ENCODE data around the gene SPRR2G.
"Not testable (repeated sequence)": the region's sequence is repeated elsewhere in the genome, so short reads cannot be mapped to it uniquely, and the experiment has no call there.

Gene SPRR2G

DNA sequence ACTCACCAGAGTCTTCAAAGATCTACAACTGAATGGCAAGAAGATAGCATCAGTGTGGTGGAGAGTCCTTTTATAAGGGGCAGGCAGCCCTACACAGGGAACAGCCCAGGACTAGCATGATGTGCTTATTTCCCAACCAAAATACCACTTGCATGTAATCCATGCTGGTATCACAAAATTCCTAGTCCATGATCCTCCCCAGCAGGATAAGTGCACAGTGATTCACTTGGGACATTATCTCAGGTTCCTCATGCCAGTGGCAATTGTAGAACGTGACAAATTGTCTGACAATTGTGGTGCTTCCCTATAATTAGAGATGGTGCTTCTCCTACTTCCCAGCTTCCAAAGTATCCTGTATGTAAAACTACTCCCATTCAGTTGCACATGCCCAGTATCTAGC, at the start of gene SPRR2G:
TSS of gene SPRR2G (minus strand) at position 45 of the 400 bp plus-strand sequence. CDS start 780 bp downstream, outside the sequence.
- DNase-seq = no peak

DNA sequence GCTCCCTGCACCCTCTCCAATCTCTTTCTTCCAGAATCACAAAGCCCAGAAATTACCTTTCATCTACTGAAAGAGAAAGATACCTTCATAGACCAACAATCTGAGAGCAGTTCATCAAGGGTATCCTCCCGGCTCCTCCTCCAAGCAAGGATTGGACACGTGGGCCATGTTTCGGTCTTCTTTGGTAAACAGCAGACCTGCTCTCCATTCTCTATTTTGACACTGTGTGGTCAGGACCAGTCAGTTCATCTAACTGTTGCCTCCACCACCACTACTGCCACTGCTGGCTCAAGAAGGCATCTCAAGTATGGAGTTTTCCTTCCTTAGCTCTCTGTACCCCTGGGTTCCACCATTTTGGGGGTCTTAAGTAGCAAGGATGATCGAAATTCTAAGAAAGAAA, 44.5 kb upstream of the SPRR2G start:
- no peak for DNase-seq

DNA sequence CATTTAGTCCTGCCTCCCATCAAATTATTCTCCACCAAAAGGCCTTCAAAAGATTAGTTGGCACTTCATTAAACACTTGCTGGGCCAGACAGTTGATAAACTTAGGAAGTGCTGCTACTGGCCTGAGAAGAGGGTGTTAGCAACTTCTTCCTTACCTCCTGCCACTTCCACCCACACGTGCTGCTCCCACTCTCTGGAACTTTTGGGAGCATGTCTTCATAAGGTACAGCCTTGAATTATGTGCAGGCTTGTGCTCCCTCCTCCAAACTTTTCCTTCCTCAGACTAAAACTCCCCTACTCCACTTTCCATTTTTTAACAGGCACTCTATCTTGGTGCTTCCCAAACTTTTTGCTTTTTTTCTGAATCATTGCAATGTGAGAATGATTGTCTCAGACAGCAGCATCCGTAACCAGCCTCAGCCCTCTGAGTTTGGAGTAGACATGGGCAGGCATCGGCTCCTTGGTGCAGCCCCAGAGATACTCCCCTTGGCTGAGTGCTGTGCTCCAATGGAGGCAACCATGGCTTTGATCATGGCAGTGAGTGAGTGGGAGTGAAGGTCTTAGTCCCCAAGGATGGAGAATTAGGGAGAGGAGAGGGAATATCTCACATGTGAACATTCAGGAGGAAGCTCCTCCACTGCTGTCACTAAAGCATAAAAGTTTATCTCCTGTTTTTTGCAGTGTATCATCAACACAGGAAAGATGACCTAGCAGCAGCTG, 43.8 kb upstream of the SPRR2G start:
- DNase-seq = no peak

DNA sequence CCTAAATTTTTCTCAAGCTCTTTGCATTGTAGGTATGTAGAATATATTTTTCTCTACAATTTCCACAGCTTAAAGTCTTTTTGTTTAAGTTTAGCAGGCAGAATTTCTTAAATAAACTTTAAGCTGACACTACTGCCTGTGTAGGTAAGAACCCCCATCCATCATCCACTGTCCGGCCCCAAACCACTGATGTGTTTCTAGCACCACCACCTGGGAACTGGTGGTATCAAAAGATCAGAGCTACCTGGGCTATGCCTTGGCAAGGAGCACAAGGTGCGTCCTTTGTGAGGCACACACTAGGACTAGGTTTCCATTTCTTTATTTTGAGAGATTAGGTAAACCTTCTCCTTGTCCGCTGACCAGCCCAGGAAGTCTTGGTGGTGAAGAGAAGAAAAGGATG, 42.0 kb upstream of the SPRR2G start:
- DNase-seq = no peak

DNA sequence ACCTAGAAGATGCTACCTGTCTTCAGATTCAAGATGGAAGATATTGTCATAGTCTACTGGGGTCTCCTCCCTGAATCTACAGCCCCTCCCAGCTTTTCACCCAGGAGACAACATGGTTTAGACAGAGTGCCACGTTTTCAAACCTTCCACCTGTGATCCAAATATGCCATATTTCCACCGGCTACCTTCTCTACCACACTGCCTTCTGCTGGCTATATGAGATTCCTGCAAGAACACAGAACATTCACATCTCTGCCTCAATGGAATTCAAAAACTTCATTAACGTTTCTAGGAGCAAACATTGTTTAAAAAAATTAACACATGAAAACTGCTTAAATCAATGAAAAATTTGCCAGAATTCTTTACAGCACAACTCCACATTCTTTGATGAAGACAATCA, 39.7 kb upstream of the SPRR2G start:
- no peak for DNase-seq

DNA sequence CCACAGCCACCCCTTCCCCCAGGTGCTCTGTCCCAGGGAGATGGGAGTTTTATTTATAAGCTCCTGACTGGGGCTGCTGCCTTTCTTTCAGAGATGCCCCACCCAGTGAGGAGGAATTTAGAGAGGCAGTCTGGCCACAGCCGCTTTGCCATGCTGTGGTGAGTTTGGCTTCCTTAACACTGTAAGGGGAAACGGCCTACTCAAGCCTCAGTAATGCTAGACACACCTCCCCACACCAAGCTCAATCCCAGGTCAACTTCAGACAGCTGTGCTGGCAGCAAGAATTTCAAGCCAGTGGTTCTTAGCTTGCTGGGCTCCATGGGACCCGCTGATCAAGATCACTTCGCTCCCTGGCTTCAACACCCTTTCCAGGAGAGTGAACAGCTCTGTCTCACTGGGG, 37.6 kb upstream of the SPRR2G start:
- not testable (repeated sequence) for DNase-seq

DNA sequence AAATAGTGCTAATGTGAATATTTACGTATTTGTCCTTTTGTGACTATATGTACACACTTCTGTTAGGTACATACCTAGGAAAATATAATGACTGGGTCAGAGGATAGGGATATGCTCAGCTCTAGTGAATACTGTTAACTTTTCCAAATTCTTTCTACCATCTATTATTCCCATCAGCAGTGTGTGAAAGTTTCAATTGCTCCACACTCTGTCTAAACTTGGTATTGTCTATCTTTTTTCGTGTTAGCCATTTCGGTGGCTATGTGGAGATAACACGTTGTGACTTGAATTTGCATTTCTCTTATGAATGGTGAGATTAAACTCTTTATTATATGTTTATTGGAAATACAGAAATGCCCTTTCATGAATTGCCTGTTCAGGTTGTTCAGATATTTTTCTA, 29.9 kb upstream of the SPRR2G start:
- no peak for DNase-seq

DNA sequence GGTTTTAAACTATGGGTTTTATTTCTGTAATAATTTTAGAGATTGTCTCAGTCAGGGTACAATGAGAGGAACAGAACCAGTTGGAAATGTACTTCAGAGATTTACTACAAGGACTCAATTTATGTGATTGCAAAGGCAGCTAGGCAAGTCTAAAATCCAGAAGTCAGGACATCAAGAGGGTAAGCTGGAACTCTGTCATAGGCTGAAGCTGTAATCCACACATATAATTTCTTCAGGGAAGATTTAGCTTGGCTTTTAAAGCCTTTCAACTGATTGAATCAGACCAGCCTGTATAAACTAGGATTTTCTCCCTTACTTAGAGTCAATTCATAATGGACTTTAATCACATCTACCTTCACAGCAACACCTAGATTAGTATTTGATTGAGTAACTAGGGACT, 28.2 kb upstream of the SPRR2G start:
- no peak for DNase-seq

DNA sequence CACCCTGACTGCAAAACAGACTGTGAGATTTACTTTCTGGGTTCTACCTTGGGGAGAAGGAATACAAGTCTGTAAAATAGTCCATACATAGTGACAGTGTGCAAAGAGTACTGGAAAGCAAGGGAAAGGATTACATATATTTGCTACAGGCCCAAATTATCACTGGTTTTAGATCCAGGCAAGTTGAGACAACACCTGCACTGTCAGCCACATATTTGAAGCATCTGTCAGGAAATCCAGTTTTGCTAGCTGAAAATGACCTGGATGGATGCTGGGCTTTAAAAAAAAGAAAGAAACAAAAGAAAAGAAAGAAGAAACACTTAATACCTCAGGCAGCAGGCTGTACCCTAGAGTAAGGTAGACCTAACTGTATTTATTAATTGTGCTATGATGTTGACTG, 23.9 kb upstream of the SPRR2G start:
- no peak for DNase-seq

DNA sequence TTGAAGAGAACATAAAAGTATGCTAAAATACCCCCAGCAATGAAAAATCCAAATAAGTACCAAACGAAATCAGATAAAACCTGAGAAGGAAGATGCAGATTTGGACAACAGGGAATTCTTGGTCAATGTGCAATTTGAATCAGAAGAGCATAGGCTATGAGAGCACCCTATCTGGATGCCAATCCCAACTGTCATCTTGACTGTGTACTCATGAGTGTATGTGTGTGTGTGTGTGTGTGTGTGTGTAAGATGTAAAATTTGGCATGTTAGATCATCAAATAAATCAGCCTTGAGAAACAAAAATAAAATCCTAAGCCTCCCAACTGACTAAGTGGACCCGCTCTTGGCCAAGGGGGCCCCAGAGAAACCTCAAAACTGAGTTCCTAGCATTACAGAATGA, 18.0 kb upstream of the SPRR2G start:
- DNase-seq = no peak

DNA sequence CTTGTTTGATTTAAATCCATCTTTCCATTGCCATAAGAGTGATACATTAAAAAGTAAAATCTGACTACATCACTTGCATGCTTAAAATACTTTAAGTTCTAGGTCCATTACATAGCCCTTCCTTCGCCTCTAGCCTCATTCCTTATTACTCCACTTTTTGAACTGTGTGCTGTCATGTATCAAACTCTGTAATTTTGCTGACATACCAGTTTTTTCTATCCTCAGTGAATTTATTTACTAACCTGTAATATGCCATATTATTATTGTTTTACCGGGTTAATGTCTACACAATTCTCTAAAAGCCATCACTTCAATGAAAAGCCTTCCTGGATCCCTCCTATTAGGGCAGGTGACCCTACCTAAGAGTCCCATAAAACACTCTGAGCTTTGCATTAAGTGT, 4.9 kb upstream of the SPRR2G start:
- DNase-seq = no peak

DNA sequence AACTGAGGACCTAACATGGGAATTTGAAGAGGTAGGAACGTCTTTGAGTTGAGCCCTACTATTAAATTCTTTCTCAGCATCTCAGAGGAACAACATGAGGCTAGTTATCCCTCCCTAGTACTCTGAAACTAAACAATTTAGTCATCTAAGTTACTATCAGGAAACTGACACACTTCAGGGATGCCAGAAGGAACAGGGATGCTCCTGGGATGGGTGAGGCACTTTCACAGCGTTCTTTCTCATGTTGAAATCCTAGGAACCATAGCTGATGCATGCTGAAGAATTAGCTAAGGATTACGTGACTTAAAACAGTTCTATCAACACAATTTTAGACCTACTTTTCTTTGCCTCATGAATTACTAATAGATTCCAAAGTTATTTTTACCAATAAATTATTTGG, 1.8 kb upstream of the SPRR2G start:
- DNase-seq = no peak

DNA sequence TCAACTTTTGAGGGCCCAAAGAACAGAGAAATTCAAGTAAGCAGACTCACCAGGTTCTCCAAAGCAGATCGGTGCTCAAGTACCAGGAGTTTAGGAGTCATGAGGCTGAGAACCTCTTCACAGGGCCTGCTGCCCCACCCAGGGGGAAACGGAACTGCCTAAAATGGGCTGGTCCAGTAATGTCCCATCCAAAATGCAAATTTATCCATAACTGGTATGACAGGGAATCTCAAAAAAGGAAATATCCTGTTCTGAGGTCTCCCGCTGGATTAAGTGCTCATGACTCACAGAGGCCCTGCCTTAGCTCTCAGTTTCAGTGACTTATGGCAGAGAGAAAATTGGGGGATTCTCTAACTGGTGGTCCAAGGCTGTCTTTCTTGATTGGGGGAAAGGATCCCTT, 9.3 kb downstream of the SPRR2G start:
- DNase-seq = no peak

DNA sequence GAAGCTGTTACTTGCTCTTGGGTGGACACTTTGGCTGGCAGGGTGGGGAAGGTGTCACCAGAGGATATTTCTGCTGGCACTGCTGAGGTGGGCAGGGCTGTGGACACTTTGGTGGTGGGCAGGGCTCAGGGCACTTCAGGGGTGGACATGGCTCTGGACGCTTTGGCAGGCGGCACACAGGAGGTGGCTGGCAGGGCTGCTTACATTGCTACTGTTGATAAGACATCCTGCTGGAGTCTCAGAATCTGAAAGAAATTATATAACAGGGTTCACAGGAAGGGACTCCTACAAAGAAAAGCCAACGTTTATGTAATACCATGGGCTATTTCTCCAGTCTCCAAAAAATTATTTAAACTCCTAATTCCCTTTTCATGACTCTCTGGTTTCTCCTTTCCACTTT, 10.2 kb downstream of the SPRR2G start:
- no peak for DNase-seq

DNA sequence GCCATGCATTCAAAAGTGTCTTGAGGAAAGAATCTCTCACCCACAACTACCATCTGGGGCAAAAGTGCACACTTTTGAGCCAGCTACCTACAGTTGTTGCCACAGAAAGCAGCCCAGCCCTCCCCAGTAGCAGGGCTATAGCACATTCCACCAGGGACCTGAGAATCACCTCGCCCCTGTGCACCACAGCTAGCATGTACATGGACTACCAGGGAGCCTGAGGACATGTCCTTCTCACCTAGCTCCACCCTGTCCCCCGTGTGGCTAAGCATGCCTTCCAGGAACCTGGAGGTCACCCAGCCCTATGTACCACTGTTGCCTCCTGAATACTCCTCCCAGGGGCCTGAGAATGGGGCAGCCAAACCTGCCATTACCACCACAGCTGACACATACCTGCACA, 16.9 kb downstream of the SPRR2G start:
- no peak for DNase-seq

DNA sequence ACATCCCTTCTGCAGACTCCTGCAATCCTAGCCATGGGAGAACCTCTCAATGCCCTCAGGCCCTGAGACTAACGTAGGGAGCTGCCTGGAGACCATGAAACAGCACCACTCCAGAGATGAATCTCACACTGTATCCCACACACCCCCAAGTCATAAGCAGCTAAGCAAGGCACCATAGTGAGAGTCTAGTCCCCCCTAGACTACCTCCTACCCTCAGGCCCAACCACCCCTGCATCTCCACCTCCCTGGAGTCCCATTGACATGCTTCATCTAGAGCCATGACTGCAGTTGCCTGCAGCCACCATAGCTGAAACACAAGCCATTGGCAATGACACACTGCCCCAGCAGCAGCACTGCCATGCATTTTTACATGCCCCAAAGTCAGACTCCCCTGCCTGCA, 17.4 kb downstream of the SPRR2G start:
- no peak for DNase-seq

DNA sequence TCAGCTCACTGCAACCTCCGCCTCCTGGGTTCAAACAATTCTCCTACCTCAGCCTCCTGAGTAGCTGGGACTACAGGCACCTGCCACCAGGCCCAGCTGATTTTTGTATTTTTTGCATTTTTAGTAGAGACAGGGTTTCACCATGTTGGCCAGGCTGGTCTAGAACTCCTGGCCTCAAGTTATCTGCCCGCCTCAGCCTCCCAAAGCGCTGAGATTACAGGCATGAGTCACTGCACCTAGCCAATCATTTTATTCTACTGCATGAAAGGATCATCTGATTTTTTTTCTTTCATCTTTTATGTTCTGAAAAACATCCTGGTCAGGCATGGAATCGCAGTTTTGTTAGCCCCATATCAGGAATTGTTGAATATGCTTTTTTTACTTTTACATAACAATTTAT, 22.0 kb downstream of the SPRR2G start:
- DNase-seq = not testable (repeated sequence)

DNA sequence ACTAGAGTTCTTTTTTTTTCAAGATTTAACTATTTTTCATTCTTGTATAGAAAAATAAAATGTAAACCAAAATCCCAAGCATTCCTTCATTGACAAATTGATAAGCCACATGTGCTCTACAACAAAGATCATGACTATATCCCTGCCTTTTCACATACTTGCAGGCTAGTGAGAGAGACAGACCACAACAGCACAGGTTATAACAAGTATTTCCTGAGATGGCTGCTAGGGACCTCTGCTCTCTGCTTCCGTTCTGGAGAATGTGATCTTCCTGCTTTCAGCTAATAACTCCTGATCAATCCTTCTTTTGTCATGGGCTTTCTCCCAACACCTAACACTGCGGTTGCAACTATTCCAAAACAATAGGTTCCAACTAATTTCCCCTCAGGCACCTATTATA, 23.4 kb downstream of the SPRR2G start:
- DNase-seq = no peak

DNA sequence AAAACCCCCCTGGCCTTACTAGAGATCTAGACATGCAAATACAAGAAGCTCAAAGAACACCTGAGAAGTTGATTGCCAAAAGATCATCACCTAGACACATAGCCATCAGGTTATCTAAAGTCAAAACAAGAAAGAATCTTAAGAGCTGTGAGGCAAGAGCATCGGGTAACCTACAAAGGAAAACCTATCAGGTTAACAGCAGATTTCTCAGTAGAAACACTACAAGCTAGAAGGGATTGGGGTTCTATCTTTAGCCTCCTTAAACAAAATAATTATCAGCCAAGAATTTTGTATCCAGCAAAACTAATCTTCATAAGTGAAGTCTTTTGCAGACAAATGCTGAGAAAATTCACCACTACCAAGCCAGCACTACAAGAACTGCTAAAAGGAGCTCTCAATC, 25.2 kb downstream of the SPRR2G start:
- DNase-seq = no peak

DNA sequence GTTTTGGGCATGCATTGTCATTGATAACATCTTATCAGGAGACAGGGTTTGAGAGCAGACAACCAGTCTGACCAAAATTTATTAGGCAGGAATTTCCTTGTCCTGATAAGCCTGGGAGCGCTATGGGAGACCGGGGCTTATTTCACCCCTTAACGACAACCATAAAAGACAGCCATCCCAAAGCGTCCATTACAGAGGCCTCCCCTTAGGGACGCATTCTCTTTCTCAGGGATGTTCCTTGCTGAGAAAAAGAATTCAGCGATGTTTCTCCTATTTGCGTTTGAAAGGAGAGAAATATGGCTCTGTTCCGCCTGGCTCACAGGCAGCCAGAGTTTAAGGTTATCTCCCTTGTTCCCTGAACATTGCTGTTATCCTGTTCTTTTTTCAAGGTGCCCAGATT, 26.9 kb downstream of the SPRR2G start:
- DNase-seq = not testable (repeated sequence)

DNA sequence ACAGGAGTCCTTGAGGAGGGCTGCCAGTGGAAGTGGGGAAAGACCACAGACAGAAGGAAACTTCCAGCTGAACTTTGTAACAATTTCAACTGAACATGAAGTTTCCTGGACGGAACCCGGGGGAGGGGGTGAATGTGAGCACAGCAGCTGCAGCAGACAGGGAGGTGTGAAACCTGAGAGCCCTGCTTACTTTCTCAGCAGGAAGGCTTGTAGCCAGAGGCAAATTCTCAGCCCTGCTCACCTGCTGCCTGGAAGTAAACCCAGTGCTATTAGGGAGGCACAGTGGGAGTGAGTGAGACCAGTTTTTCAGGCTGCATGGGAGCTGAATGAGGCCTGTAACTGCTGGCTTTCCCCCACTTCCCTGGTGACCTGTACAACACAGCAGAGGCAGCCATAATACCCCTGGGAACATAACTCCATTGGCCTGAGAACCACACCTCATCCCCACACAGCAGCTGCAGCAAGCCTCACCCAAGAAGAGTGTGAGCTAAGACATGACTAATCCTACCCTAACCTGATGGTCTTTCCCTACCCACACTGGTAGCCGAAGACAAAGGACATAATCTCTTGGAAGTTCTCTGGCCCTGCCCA, 27.8 kb downstream of the SPRR2G start:
- DNase-seq = no peak

DNA sequence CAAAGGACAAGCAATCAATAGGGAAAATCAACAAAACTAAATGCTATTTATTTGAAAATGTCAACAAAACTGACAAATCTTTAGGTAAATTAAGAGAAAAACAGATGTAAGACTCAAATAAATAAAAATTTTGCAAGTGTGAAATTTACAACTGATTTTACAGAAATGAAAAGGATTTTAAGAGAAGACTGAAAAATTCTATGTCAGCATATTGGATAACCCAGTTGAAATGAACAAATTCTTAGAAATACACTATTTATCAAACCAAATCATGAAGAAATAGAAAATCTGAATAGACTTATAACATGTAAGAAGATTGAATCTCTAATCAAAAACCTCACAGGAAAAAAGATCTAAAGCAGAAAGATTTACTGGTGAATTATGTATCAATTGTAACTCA, 29.7 kb downstream of the SPRR2G start:
- no peak for DNase-seq

DNA sequence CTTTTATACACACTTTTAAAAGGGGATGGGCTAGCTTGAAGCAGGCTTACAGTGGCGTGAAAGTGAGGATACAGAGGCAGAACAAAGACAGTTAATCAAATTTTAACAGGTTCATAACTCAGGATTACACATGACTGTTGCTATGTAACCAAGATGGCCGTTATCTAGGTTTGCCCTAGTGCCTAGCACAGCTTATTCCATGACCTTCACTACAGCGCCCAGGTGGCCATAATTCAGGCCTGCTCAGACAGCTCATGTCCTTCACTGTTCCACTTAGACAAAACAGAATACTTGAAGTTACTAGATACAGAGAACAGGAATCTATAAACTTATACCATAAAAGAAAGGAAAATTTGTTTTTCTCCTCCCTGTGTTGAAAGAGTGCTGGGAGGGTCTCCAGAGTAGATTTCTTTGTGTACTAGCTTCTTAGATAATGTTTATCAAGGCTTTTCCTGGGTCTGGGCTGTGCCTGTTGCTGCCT, 31.2 kb downstream of the SPRR2G start:
- no peak for DNase-seq

DNA sequence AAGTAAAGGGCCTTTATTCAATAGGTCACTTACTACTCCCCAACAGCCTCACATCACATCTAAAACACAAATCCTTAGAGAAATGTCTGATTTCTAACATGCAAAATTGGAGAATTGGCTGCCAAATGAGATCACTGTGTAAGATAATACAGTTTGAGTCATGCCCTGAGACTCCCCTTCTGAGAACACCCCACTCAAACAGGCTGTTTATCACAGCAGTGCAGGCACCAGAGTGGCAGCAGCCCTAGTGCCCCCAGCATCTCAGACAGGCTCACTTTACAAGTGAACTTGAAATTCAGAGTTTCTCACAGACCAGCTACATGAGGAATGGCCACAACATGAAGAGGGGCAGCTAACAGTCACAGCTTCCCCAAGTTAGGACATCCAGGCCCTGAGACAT, 35.4 kb downstream of the SPRR2G start:
- DNase-seq = not testable (repeated sequence)

DNA sequence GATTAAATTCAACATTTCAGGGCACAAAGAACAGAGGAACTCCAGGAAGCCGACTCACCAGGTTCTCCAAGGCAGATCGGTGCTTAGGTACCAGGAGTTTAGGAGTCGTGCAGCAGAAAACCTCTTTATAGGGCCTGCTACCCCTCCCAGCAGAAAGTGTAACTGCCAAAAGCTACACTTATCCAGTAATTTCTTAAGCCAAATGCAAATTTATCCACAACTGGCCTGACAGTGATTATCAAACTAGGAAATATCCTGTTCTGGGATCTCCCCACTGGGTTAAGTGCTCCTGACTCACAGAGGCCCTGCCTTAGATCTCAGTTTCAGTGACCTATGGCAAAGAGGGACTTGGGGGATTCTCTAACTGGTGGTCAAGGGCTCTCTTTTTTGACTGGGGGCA, 37.3 kb downstream of the SPRR2G start, which contains the start of gene SPRR2F:
TSS of gene SPRR2F (minus strand) at position 101 of the 400 bp plus-strand sequence. CDS start 783 bp downstream, outside the sequence.
- no peak for DNase-seq
